ENCODE data around the gene MSANTD3.

The MSANTD3 gene

DNA sequence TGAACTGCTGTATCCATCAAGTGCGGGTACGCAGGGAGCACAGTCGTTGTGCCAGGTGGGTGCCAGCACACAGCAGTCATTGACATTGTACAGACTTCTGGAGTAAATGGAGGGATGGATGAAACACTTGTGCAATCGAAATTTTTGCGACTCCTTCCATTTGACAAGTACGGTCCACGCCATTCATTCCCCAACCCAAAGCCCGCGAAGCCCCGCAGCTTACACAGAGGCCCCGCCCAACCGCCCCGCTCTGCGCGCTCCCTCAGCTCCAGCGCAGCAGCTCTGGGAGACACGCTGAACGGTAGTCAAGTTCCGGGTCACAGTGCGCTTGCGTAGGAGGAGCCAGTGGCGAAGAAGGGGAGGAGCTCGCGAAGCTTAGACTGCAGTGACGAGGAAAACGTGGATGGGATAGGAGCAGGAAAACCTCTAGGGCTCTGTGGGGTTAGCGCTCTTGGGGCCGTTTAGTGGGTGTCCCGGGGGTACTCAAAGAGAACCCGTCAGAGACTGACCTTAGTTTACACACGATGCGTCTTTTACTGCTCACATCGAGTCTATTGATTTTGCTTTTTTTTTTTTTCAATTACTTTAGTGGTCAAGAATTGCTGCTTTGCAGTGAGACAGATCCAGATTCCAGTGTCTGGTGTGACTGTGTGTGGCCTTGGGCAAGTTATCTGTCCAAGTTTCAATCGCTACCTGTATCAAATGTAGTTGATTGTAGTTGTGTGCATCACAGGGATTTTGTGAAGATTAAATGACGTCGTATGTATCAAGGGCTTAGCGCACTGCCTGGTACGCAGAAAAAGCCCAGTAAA lies 15.3 kb upstream of the MSANTD3 start:
- Histone ChIP-seq H4K20me1 (ENCODE audit: insufficient read depth, low read length) (no peaks in the 10 kb centered on the region), H3K9me3 (ENCODE audit: insufficient read depth, low read length, severe bottlenecking) (no peaks in the 10 kb centered on the region), H3K4me1 (ENCODE audit: insufficient read depth, low read length) (no peaks in the 10 kb centered on the region), H2AFZ (ENCODE audit: low read depth, low read length) (no peak overlapping the region), H3K4me3 (ENCODE audit: low read depth in 1 of 2, low read length in 2 of 2) (no peak overlapping the region), H3K27me3 (ENCODE audit: insufficient read depth, low read length, poor library complexity) (no peaks in the 10 kb centered on the region), H3K79me2 (ENCODE audit: insufficient read depth, low read length) (no peaks in the 10 kb centered on the region), H3K9ac (ENCODE audit: low read depth, low read length) (no peak overlapping the region), H3K4me2 (ENCODE audit: insufficient read depth, low read length) (no peak overlapping the region), H3K36me3 (ENCODE audit: insufficient read depth, low read length) (no peaks in the 10 kb centered on the region), H3K27ac (ENCODE audit: low read length) (no peak overlapping the region)
- TF ChIP-seq EZH2 (IDR thresholded peaks at IDR 0.05; ENCODE audit: borderline replicate concordance, low read depth, low read length, severe bottlenecking) (no peak), CTCF (IDR thresholded peaks at IDR 0.05; ENCODE audit: borderline replicate concordance, extremely low read depth, low read length, poor library complexity, severe bottlenecking) (no peak)
- DNase-seq (no peak), ATAC-seq (ENCODE audit: insufficient read depth, low read depth) (no peak)

- Histone ChIP-seq H3K4me2 (ENCODE audit: insufficient read depth, low read length) (no peak overlapping the region), H3K79me2 (ENCODE audit: insufficient read depth, low read length) (no peaks in the 10 kb centered on the region), H4K20me1 (ENCODE audit: insufficient read depth, low read length) (no peaks in the 10 kb centered on the region)
Measured at GRCh38 chr9:100413839-100414420, 13.0 kb upstream of the MSANTD3 start.

GRCh38 chr9:100417815-100418214 lies 9.1 kb upstream of the MSANTD3 start:
- Histone ChIP-seq H3K9me3 (ENCODE audit: insufficient read depth, low read length, severe bottlenecking) (no peaks in the 10 kb centered on the region), H3K4me3 (ENCODE audit: low read depth in 1 of 2, low read length in 2 of 2) (no peak overlapping the region), H3K36me3 (ENCODE audit: insufficient read depth, low read length) (no peaks in the 10 kb centered on the region), H3K79me2 (ENCODE audit: insufficient read depth, low read length) (no peaks in the 10 kb centered on the region), H3K4me2 (ENCODE audit: insufficient read depth, low read length) (no peak overlapping the region), H2AFZ (ENCODE audit: low read depth, low read length) (no peak overlapping the region), H3K27me3 (ENCODE audit: insufficient read depth, low read length, poor library complexity) (peaks cover 3% of the 10 kb centered on the region), H3K4me1 (ENCODE audit: insufficient read depth, low read length) (no peaks in the 10 kb centered on the region), H3K9ac (ENCODE audit: low read depth, low read length) (no peak overlapping the region), H4K20me1 (ENCODE audit: insufficient read depth, low read length) (no peaks in the 10 kb centered on the region), H3K27ac (ENCODE audit: low read length) (no peak overlapping the region)
- no peak for TF ChIP-seq CTCF (IDR thresholded peaks at IDR 0.05; ENCODE audit: borderline replicate concordance, extremely low read depth, low read length, poor library complexity, severe bottlenecking)
- no peak for TF ChIP-seq EZH2 (IDR thresholded peaks at IDR 0.05; ENCODE audit: borderline replicate concordance, low read depth, low read length, severe bottlenecking)
- ATAC-seq (ENCODE audit: insufficient read depth, low read depth) (no peak), DNase-seq (no peak)

More at GRCh38 chr9:100413839-100414420, 13.0 kb upstream of the MSANTD3 start:
- no peak overlapping the region for H3K9ac ChIP-seq (ENCODE audit: low read depth, low read length)
- no peaks in the 10 kb centered on the region for H3K4me1 ChIP-seq (ENCODE audit: insufficient read depth, low read length)
- H2AFZ ChIP-seq (ENCODE audit: low read depth, low read length) = no peak overlapping the region
- no peak overlapping the region for H3K27ac ChIP-seq (ENCODE audit: low read length)
- ATAC-seq (ENCODE audit: insufficient read depth, low read depth) (no peak), DNase-seq (no peak)
- H3K4me3 ChIP-seq (ENCODE audit: low read depth in 1 of 2, low read length in 2 of 2) = no peak overlapping the region
- H3K27me3 ChIP-seq (ENCODE audit: insufficient read depth, low read length, poor library complexity) = peaks cover 3% of the 10 kb centered on the region
- H3K9me3 ChIP-seq (ENCODE audit: insufficient read depth, low read length, severe bottlenecking) = no peaks in the 10 kb centered on the region
- TF ChIP-seq EZH2 (IDR thresholded peaks at IDR 0.05; ENCODE audit: borderline replicate concordance, low read depth, low read length, severe bottlenecking) = no peak
- TF ChIP-seq CTCF (IDR thresholded peaks at IDR 0.05; ENCODE audit: borderline replicate concordance, extremely low read depth, low read length, poor library complexity, severe bottlenecking) = no peak
- H3K36me3 ChIP-seq (ENCODE audit: insufficient read depth, low read length) = no peaks in the 10 kb centered on the region
